ENCODE results near the gene SHROOM4. TPM values are rescaled to one million over a fixed set of nuclear protein-coding genes. Genes with fewer than 3 reads are reported as not detected.
A peak's percentile ranks its signal among the peaks of the same experiment; 100 is the strongest.

The SHROOM4 gene
- total RNA-seq, 1 donor from 2014 or later: 43.5 TPM

DNA sequence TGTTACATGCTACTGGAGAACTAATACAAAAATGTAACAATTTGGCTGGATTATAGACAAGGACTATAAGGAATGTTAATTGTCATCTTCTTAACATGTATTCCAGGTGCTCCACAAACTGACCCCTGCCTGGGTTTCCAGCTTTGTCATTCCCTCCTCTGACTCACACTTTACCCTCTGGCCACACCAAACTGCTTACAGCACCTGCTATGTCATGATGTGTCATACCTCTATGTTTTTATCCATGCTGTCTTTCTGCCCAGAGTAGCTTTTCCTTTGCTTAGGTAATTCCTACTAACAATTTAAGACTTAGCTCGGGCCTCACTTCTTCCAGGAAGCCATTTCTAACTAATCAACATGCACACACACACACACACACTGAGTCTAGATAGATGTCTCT, 14.0 kb upstream of the SHROOM4 start:
- Histone ChIP-seq H3K4me1 (no peaks in the 10 kb centered on the region), H3K9me3 (no peaks in the 10 kb centered on the region), H3K4me3 (no peak overlapping the region), H3K36me3 (no peaks in the 10 kb centered on the region), H3K27me3 (no peaks in the 10 kb centered on the region), H3K27ac (no peak overlapping the region)
- intact Hi-C loops (cut with DNase I): no loop called here
- DNase-seq: no peak
- no peak for ATAC-seq
- TF ChIP-seq, protein P1, sequence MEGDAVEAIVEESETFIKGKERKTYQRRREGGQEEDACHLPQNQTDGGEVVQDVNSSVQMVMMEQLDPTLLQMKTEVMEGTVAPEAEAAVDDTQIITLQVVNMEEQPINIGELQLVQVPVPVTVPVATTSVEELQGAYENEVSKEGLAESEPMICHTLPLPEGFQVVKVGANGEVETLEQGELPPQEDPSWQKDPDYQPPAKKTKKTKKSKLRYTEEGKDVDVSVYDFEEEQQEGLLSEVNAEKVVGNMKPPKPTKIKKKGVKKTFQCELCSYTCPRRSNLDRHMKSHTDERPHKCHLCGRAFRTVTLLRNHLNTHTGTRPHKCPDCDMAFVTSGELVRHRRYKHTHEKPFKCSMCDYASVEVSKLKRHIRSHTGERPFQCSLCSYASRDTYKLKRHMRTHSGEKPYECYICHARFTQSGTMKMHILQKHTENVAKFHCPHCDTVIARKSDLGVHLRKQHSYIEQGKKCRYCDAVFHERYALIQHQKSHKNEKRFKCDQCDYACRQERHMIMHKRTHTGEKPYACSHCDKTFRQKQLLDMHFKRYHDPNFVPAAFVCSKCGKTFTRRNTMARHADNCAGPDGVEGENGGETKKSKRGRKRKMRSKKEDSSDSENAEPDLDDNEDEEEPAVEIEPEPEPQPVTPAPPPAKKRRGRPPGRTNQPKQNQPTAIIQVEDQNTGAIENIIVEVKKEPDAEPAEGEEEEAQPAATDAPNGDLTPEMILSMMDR (IDR thresholded peaks at IDR 0.05): no peak

DNA sequence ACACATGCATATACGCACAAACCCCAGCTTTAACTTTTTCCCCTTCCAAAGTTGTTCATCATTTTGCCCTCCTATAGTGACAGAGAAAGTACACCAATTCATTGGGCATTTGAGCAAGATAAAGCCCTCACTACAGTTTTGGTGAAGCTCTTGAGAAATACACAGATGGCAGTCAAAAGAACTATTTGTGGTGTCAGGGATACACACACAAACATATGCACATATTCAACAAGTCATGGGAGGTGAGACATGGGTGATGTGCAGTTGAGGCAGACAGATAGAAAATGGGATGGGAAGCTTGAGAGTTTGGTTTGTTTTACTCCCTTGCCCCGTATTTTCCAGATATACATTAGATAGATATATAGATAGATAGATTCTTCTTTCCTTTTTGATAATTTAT, 11.8 kb upstream of the SHROOM4 start:
- ATAC-seq: no peak
- intact Hi-C loops (cut with DNase I): no loop called here

DNA sequence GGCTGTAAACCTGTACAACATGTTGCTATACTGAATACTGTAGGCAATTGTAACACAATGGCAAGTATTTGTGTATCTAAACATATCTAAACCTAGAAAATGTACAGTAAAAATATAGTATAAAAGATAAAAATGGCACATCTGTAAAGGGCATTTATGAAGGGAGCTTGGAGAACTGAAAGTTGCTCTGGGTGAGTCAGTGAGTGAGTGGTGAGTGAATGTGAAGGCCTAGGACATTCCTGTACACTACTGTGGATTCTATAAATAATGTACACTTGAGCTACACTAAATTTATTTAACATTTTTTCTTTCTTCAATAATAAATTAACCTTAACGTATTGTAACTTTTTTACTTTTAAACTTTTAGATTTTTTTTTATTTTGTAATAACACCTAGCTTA, 5.0 kb upstream of the SHROOM4 start:
- intact Hi-C loops (cut with DNase I): no loop called here
- Histone ChIP-seq H3K4me3 (no peak overlapping the region), H3K36me3 (no peaks in the 10 kb centered on the region), H3K27me3 (no peaks in the 10 kb centered on the region), H3K4me1 (no peaks in the 10 kb centered on the region), H3K9me3 (no peaks in the 10 kb centered on the region), H3K27ac (no peak overlapping the region)
- no peak for DNase-seq
- TF ChIP-seq, protein P1 (IDR thresholded peaks at IDR 0.05): no peak
- no peak for ATAC-seq

More for the DNA sequence above, 11.8 kb upstream of the SHROOM4 start:
- Histone ChIP-seq H3K27ac (no peak overlapping the region), H3K36me3 (no peaks in the 10 kb centered on the region), H3K4me1 (no peaks in the 10 kb centered on the region), H3K27me3 (no peaks in the 10 kb centered on the region), H3K9me3 (no peaks in the 10 kb centered on the region), H3K4me3 (no peak overlapping the region)
- TF ChIP-seq, protein P1 (IDR thresholded peaks at IDR 0.05): no peak
- DNase-seq: no peak

DNA sequence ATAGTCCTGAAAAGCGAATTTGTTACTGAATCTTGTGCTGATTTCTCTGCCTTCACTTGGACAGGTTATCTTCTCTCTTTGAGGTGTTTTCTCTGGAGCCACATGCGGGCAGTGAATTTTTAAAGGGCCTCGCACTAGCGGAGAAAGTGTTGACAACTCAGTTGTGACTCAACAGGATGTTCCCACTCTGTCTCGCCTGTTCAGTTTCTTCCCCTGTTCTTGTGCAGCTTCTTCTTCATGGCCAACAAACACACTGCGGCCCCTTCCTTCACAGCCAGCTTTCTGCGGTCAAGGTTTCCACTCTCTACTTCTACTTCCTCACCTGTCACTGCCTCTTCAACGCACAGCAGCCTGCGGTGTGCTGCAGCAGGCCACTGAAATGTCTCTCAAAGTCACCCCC, 1.1 kb upstream of the SHROOM4 start:
- intact Hi-C loops (cut with DNase I): no loop called here
- no peaks in the 10 kb centered on the region for H3K9me3 ChIP-seq
- H3K36me3 ChIP-seq: no peaks in the 10 kb centered on the region
- no peaks in the 10 kb centered on the region for H3K4me1 ChIP-seq
- DNase-seq: no peak
- H3K27me3 ChIP-seq: no peaks in the 10 kb centered on the region
- no peak overlapping the region for H3K4me3 ChIP-seq
- no peak overlapping the region for H3K27ac ChIP-seq
- TF ChIP-seq, protein P1 (IDR thresholded peaks at IDR 0.05): no peak
- ATAC-seq: no peak

DNA sequence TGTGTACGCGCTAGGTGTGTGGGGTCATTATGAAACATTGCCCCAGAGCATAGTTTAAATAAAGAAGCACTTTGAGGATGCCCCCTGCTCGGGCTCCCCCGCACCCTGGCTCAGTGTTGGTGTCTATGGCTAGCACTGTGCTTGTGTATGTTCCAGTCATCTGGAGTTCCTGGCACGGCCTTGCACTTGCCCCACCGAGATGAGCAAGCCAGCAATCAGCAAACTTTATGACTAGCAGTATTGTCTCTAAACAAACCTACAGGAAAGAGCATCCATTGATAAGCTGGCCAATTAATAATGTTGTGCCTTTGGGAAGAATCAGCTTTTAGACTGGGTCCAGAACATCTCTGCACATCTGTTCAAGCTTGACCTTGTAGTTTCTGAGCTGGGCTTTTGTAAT, 707 bp upstream of the SHROOM4 start:
- Histone ChIP-seq H3K27me3 (no peaks in the 10 kb centered on the region), H3K9me3 (no peaks in the 10 kb centered on the region), H3K27ac (peak overlapping the region; percentile 77), H3K36me3 (no peaks in the 10 kb centered on the region), H3K4me1 (no peaks in the 10 kb centered on the region), H3K4me3 (peak overlapping the region; percentile 58)
- DNase-seq: no peak
- ATAC-seq: no peak
- TF ChIP-seq, protein P1 (IDR thresholded peaks at IDR 0.05): no peak
- intact Hi-C loops (cut with DNase I): no loop called here

Data from upper lobe of right lung (tissue), 1 donor.